ENCODE results near the gene NFATC1. TPM values are rescaled to one million over a fixed set of nuclear protein-coding genes. Genes with fewer than 3 reads are reported as not detected.

The NFATC1 gene
- polyA plus RNA-seq, 1 of the 3 experiments (the other 2 are of a cell fraction), result 0.02 TPM

GRCh38 chr18:79532313-79533007 lies 136.7 kb downstream of the NFATC1 start:
- H3K9me2 ChIP-seq, result no peaks in the 10 kb centered on the region
- H3F3A ChIP-seq (replicated peaks; ENCODE audit: insufficient read depth), result no peaks in the 10 kb centered on the region
- no peak overlapping the region for H3K4me2 ChIP-seq
- POLR2A ChIA-PET, result no interaction called here
- 5% methylated on average over 22 of the region's 34 CpGs for WGBS (ENCODE audit: low lambda C conversion rate)
- no peaks in the 10 kb centered on the region for H3K9me3 ChIP-seq
- no peak overlapping the region for H3K9ac ChIP-seq
- CTCF ChIA-PET, result interaction anchor here (0.7 kb wide), 1 partner anchor 152 kb away, joined by 3 read pairs; no protein-coding TSS in a partner anchor
- H3K79me2 ChIP-seq (ENCODE audit: insufficient read depth), result no peaks in the 10 kb centered on the region
- no peak overlapping the region for H3K27ac ChIP-seq (ENCODE audit: low read depth in 2 of 2, low read length in 1 of 2)
- peaks cover 79% of the 10 kb centered on the region for H3K27me3 ChIP-seq (ENCODE audit: insufficient read depth)
- H3K4me1 ChIP-seq (ENCODE audit: control insufficient read depth in 1 of 2, insufficient read depth in 2 of 2, low read depth in 1 of 2, low read length in 1 of 2), result no peaks in the 10 kb centered on the region
- peaks cover 6% of the 10 kb centered on the region; the same call in 1 of the 2 replicates for H4K20me1 ChIP-seq (ENCODE audit: insufficient read depth)
- TF ChIP-seq RAD21 (IDR thresholded peaks at IDR 0.05; ENCODE audit: low read length) (no peak), EZH2phosphoT487 (IDR thresholded peaks at IDR 0.05; ENCODE audit: borderline replicate concordance, low read depth) (peak; percentile 92; the same call in 1 of the 2 replicates)
- DNase-seq, result no peak
- H3K36me3 ChIP-seq (replicated peaks in 1 of 2; ENCODE audit: control insufficient read depth in 1 of 2, insufficient read depth in 2 of 2, low read length in 1 of 2), result no peaks in the 10 kb centered on the region
- H3K4me3 ChIP-seq (ENCODE audit: low read depth in 2 of 2, low read length in 1 of 2), result no peak overlapping the region
- H2AFZ ChIP-seq (ENCODE audit: low read depth), result no peak overlapping the region

- Histone ChIP-seq H2AFZ (ENCODE audit: low read depth) (no peak overlapping the region), H3K36me3 (replicated peaks in 1 of 2; ENCODE audit: control insufficient read depth in 1 of 2, insufficient read depth in 2 of 2, low read length in 1 of 2) (no peaks in the 10 kb centered on the region), H3K27ac (ENCODE audit: low read depth in 2 of 2, low read length in 1 of 2) (no peak overlapping the region), H3K4me3 (ENCODE audit: low read depth in 2 of 2, low read length in 1 of 2) (no peak overlapping the region), H3K4me1 (ENCODE audit: control insufficient read depth in 1 of 2, insufficient read depth in 2 of 2, low read depth in 1 of 2, low read length in 1 of 2) (no peaks in the 10 kb centered on the region), H3K4me2 (no peak overlapping the region), H3K9me2 (no peaks in the 10 kb centered on the region), H3K79me2 (ENCODE audit: insufficient read depth) (no peaks in the 10 kb centered on the region), H3F3A (replicated peaks; ENCODE audit: insufficient read depth) (no peaks in the 10 kb centered on the region), H4K20me1 (ENCODE audit: insufficient read depth) (no peaks in the 10 kb centered on the region), H3K9ac (no peak overlapping the region), H3K9me3 (no peaks in the 10 kb centered on the region), H3K27me3 (ENCODE audit: insufficient read depth) (peaks cover 74% of the 10 kb centered on the region)
- CTCF ChIA-PET, result interaction anchor here (1.5 kb wide), 1 partner anchor 153 kb away, joined by 4 read pairs; no protein-coding TSS in a partner anchor
- DNase-seq, result no peak
- WGBS (ENCODE audit: low lambda C conversion rate), result 5% methylated on average over 7 of the region's 13 CpGs
- POLR2A ChIA-PET, result no interaction called here
- TF ChIP-seq, protein P1, sequence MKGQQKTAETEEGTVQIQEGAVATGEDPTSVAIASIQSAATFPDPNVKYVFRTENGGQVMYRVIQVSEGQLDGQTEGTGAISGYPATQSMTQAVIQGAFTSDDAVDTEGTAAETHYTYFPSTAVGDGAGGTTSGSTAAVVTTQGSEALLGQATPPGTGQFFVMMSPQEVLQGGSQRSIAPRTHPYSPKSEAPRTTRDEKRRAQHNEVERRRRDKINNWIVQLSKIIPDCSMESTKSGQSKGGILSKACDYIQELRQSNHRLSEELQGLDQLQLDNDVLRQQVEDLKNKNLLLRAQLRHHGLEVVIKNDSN (IDR thresholded peaks at IDR 0.05; ENCODE audit: borderline replicate concordance, low read depth), result no peak
- TF ChIP-seq RAD21 (IDR thresholded peaks at IDR 0.05; ENCODE audit: low read length), result no peak
- no peak for TF ChIP-seq RFX5 (IDR thresholded peaks at IDR 0.05; ENCODE audit: low read length)
- TF ChIP-seq, protein P2, sequence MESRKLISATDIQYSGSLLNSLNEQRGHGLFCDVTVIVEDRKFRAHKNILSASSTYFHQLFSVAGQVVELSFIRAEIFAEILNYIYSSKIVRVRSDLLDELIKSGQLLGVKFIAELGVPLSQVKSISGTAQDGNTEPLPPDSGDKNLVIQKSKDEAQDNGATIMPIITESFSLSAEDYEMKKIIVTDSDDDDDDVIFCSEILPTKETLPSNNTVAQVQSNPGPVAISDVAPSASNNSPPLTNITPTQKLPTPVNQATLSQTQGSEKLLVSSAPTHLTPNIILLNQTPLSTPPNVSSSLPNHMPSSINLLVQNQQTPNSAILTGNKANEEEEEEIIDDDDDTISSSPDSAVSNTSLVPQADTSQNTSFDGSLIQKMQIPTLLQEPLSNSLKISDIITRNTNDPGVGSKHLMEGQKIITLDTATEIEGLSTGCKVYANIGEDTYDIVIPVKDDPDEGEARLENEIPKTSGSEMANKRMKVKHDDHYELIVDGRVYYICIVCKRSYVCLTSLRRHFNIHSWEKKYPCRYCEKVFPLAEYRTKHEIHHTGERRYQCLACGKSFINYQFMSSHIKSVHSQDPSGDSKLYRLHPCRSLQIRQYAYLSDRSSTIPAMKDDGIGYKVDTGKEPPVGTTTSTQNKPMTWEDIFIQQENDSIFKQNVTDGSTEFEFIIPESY (IDR thresholded peaks at IDR 0.05; ENCODE audit: borderline replicate concordance, low read depth), result no peak
- TF ChIP-seq ELF1 (IDR thresholded peaks at IDR 0.05), result no peak
- no peak for TF ChIP-seq RXRA (IDR thresholded peaks at IDR 0.05; ENCODE audit: borderline replicate concordance, low read depth)
- no peak for TF ChIP-seq SMC3 (IDR thresholded peaks at IDR 0.05; ENCODE audit: low read depth, low read length)
- TF ChIP-seq YY1 (IDR thresholded peaks at IDR 0.05; ENCODE audit: low read depth), result no peak
- TF ChIP-seq TCF12 (IDR thresholded peaks at IDR 0.05), result no peak
- TF ChIP-seq FOXM1 (IDR thresholded peaks at IDR 0.05; ENCODE audit: low read depth), result no peak
- TF ChIP-seq, protein P3, sequence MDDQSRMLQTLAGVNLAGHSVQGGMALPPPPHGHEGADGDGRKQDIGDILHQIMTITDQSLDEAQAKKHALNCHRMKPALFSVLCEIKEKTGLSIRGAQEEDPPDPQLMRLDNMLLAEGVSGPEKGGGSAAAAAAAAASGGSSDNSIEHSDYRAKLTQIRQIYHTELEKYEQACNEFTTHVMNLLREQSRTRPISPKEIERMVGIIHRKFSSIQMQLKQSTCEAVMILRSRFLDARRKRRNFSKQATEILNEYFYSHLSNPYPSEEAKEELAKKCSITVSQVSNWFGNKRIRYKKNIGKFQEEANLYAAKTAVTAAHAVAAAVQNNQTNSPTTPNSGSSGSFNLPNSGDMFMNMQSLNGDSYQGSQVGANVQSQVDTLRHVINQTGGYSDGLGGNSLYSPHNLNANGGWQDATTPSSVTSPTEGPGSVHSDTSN (IDR thresholded peaks at IDR 0.05), result no peak
- no peak for TF ChIP-seq GABPA (IDR thresholded peaks at IDR 0.05; ENCODE audit: low read depth)
- no peak for TF ChIP-seq CHD2 (IDR thresholded peaks at IDR 0.05; ENCODE audit: low read length, partially characterized antibody)
- no peak for TF ChIP-seq FOSL2 (IDR thresholded peaks at IDR 0.05; ENCODE audit: borderline replicate concordance, low read depth)
- no peak for TF ChIP-seq MXI1 (IDR thresholded peaks at IDR 0.05; ENCODE audit: low read depth, low read length)
- no peak for TF ChIP-seq EP300 (IDR thresholded peaks at IDR 0.05; ENCODE audit: borderline replicate concordance in 1 of 2, low read depth in 1 of 2, low read length in 1 of 2)
- TF ChIP-seq, protein P4, sequence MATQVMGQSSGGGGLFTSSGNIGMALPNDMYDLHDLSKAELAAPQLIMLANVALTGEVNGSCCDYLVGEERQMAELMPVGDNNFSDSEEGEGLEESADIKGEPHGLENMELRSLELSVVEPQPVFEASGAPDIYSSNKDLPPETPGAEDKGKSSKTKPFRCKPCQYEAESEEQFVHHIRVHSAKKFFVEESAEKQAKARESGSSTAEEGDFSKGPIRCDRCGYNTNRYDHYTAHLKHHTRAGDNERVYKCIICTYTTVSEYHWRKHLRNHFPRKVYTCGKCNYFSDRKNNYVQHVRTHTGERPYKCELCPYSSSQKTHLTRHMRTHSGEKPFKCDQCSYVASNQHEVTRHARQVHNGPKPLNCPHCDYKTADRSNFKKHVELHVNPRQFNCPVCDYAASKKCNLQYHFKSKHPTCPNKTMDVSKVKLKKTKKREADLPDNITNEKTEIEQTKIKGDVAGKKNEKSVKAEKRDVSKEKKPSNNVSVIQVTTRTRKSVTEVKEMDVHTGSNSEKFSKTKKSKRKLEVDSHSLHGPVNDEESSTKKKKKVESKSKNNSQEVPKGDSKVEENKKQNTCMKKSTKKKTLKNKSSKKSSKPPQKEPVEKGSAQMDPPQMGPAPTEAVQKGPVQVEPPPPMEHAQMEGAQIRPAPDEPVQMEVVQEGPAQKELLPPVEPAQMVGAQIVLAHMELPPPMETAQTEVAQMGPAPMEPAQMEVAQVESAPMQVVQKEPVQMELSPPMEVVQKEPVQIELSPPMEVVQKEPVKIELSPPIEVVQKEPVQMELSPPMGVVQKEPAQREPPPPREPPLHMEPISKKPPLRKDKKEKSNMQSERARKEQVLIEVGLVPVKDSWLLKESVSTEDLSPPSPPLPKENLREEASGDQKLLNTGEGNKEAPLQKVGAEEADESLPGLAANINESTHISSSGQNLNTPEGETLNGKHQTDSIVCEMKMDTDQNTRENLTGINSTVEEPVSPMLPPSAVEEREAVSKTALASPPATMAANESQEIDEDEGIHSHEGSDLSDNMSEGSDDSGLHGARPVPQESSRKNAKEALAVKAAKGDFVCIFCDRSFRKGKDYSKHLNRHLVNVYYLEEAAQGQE (IDR thresholded peaks at IDR 0.05; ENCODE audit: low read depth, low read length), result no peak
- no peak for TF ChIP-seq MEF2A (IDR thresholded peaks at IDR 0.05; ENCODE audit: borderline replicate concordance, low read depth)
- no peak for TF ChIP-seq SIN3A (IDR thresholded peaks at IDR 0.05; ENCODE audit: borderline replicate concordance, low read depth, low read length)
These were observed 137.4 kb downstream of the NFATC1 start for GRCh38 chr18:79533146-79533545.
